ENCODE data around the gene DGAT2L6. TPM values are rescaled to one million over a fixed set of nuclear protein-coding genes. Genes with fewer than 3 reads are reported as not detected.

DGAT2L6 gene, protein sequence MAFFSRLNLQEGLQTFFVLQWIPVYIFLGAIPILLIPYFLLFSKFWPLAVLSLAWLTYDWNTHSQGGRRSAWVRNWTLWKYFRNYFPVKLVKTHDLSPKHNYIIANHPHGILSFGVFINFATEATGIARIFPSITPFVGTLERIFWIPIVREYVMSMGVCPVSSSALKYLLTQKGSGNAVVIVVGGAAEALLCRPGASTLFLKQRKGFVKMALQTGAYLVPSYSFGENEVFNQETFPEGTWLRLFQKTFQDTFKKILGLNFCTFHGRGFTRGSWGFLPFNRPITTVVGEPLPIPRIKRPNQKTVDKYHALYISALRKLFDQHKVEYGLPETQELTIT
- not detected in 2 replicates for total RNA-seq

DNA sequence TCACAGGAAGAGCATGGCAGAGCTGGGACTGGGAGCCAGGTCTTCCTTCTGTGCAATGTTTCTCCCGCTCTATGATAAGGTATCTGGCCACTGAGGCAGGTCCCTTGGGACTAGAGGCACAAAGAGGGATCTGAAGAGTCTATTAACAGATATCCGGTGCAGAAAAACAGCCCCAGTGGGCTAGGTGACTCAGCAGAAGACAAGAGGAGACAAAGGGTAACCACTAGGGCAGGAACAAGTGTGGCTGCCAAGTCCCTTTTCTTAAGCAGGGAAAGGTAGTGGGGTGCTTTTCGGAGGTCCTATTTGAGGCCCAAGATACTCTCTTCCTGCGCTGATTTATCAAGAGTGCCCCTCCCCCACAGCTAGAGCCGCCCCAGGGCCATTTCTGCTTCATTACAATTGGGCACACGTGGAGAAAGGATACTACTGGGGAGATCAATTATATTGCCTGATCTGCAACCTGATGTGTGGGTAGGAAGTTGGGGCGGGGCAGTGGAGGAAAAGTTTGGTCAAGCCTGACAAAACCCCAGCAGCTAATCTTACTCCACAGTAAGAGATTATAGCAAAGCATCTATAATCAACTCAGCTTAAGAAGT lies at the start of gene DGAT2L6:
Gene DGAT2L6 (plus strand): TSS at position 546 of the 596 bp plus-strand sequence. CDS start 100 bp downstream, outside the sequence.

DNA sequence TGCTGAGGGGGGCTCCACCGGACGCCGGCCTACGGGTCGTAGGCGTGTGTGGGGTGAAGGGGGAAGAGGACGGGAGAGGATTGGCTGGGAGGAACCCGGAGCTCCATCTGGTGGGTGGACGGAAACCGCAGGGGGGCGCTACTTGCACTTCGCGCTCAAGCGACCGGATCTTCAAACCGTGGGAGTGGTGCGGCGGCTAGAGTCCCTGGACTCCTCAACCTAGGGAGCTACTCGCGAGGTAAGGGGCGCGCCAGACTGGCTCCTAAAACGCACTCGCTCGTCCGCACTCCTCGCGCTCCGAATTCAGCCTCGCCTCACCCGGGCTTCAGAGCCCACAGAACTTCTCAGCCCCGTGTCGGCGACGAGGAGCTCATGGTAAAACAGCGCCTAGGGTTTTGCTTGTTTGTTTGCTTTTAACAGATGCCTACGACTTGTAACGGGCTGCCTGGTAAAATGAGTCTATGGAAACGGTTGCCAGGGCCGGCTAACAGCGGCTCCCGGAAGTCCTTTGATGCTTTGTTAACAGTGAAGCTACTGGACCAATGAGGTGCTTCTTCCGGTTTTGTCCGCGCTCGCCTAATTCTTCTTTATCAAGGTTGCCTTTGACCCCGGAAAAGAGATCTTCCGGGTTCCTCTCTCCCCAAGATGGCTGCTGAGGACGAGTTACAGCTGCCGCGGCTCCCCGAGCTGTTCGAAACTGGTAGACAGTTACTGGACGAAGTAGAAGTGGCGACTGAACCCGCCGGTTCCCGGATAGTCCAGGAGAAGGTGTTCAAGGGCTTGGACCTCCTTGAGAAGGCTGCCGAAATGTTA lies 43.8 kb upstream of the DGAT2L6 start, which contains the start of gene IGBP1:
Gene IGBP1 (plus strand): TSS at position 145 of the 813 bp plus-strand sequence. CDS start 501 bp downstream, at position 646.

DNA sequence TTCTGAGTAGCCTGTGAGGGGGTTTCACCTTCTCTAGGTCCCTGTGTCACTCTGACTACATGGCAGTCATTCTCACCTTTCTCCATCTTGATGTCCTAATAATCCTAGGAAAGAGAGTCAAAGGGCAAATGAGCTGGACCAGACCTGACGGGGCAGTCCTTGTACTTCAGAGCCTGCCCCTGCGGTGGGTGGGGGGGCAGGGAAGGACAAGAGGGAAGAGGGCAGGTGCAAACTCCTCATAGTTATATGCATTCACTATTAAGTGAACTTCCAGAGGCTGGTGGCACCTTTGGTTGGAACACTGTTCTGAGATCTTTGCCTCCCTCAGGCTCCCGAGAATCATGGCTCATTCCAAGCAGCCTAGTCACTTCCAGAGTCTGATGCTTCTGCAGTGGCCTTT lies 57.1 kb downstream of the DGAT2L6 start, which contains the start of gene AWAT1:
Gene AWAT1 (plus strand): TSS at position 301 of the 400 bp plus-strand sequence. CDS start 41 bp downstream, at position 342.

Other genes with a start within 250 kb of the DGAT2L6 start
- gene AWAT2, start 127.5 kb upstream of the DGAT2L6 start, total RNA-seq, result 0.06 and 0.13 TPM in 2 replicates
- gene OTUD6A, start 115.0 kb upstream of the DGAT2L6 start, total RNA-seq, result not detected in 2 replicates
- gene IGBP1, start 44.0 kb upstream of the DGAT2L6 start, total RNA-seq, result 63.0 and 67.0 TPM in 2 replicates
- not detected in 2 replicates for gene AWAT1, start 57.2 kb downstream of the DGAT2L6 start, total RNA-seq
- gene P2RY4, start 82.7 kb downstream of the DGAT2L6 start, total RNA-seq, result 0.19 TPM in 1 of 2 replicates, not detected in the other
- not detected in 2 replicates for gene ARR3, start 90.9 kb downstream of the DGAT2L6 start, total RNA-seq
- gene RAB41, start 104.7 kb downstream of the DGAT2L6 start, total RNA-seq, result not detected in 2 replicates
- gene PDZD11, start 112.4 kb downstream of the DGAT2L6 start, total RNA-seq, result 51.5 and 55.1 TPM in 2 replicates
- gene KIF4A, start 112.6 kb downstream of the DGAT2L6 start, total RNA-seq, result 11.4 and 16.4 TPM in 2 replicates
- gene GDPD2, start 245.8 kb downstream of the DGAT2L6 start, total RNA-seq, result not detected in 2 replicates